Measurements from ENCODE around the gene HAL.
"Not testable (repeated sequence)": the region's sequence is repeated elsewhere in the genome, so short reads cannot be mapped to it uniquely, and the experiment has no call there.

Gene HAL

DNA sequence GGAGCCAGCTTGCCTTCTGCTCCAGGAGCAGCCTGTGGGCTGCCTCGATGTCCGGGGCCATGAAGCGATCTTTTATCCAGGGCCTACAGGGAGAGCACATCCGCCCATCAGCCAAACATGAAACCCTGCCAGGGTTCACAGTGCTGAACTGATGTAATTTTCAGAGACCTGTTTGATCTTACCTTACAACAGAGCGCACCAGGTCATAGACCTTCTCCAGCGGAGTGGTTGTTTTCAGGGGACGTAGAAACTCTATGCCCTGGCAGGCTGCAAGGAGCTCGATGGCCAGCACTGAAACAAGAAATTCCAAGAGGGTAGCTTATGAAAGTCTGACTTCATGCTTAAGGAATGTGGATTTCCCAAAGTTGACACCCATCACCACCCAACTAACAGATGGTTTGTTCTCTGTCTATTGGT, 19.7 kb downstream of the HAL start:
- Histone ChIP-seq H3K36me3 (ENCODE audit: insufficient read depth, low read length) (no peaks in the 10 kb centered on the region), H3K9ac (ENCODE audit: low read depth, low read length) (no peak overlapping the region), H3K4me1 (ENCODE audit: insufficient read depth, low read length) (peaks cover 7% of the 10 kb centered on the region; the same call in 1 of the 2 replicates), H3K9me3 (ENCODE audit: control insufficient read depth, insufficient read depth, low read length) (no peaks in the 10 kb centered on the region)

DNA sequence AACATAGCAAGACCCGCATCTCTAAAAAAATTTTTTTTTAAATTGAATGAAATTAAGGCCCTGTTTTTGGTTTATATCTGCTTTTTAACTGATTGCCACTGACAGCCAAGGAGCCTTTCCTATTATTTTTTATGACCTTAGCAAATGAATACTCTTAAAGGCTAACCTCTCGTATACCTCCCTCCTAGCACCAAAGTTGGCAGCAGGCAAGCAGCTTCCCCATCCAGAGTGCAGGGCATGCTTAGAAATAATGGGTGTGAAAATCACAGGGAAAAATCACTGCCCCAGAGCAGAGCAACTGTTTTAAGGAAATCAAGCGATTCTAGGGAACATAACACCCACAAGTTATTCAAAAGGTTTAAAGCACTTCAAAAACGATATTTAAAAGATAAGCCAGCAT, 20.7 kb downstream of the HAL start:
- H3K9ac ChIP-seq (ENCODE audit: low read depth, low read length), result no peak overlapping the region
- no peaks in the 10 kb centered on the region for H3K9me3 ChIP-seq (ENCODE audit: control insufficient read depth, insufficient read depth, low read length)
- H3K4me1 ChIP-seq (ENCODE audit: insufficient read depth, low read length), result peaks cover 16% of the 10 kb centered on the region; the same call in 1 of the 2 replicates
- H3K36me3 ChIP-seq (ENCODE audit: insufficient read depth, low read length), result no peaks in the 10 kb centered on the region

DNA sequence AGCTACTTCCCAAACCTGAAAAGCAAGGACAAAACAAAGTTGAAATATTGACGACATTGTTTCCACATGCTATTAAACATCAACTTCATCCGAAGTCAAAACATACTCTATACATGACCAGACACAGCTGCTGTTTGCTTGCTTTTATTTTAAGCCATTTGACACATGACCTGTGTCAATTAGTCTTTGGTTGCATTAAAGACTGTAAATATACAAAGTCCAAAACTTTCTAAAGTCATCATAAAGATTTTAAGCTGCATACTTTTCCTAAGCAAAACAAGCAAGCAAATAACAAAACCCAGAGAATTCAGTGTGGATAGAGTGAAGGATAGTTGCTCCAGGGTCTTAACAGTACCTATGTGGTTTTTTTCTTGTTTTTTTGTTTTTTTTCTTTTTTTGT, 21.8 kb downstream of the HAL start:
- Histone ChIP-seq H3K9ac (ENCODE audit: low read depth, low read length) (no peak overlapping the region), H3K4me1 (ENCODE audit: insufficient read depth, low read length) (peaks cover 17% of the 10 kb centered on the region; the same call in 1 of the 2 replicates), H3K36me3 (ENCODE audit: insufficient read depth, low read length) (no peaks in the 10 kb centered on the region), H3K9me3 (ENCODE audit: control insufficient read depth, insufficient read depth, low read length) (no peaks in the 10 kb centered on the region)

DNA sequence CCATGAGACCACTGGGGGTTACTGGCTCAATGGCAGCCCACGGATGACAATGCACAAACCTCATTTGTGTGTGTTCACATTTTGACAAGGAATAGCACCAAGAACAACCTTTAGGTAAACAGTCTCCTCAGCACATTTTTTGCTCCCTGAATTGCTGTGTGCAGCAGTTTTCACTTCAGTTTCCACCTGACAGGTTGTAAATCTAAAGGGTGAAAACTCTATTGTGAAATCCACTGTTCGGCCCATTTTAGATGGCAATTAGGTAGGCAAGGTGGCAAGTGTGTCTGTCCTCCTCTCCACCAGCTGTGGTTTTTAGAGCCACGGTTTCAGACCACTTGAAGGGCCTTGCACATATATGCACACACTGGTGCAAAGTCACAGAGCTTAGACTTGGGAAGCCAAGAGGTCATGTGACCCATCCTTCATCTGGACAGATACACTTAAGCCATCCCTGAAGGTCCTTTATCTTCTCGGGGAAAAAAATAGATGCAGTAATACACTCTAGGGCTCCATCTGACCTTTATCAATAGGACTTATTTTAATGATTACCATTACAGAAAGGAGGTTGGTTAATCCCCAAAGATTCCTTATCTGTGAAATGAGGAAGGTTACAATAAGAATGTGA, 23.2 kb downstream of the HAL start:
- Histone ChIP-seq H3K9ac (ENCODE audit: low read depth, low read length) (no peak overlapping the region), H3K4me1 (ENCODE audit: insufficient read depth, low read length) (peaks cover 17% of the 10 kb centered on the region; the same call in 1 of the 2 replicates), H3K36me3 (ENCODE audit: insufficient read depth, low read length) (no peaks in the 10 kb centered on the region), H3K9me3 (ENCODE audit: control insufficient read depth, insufficient read depth, low read length) (no peaks in the 10 kb centered on the region)

DNA sequence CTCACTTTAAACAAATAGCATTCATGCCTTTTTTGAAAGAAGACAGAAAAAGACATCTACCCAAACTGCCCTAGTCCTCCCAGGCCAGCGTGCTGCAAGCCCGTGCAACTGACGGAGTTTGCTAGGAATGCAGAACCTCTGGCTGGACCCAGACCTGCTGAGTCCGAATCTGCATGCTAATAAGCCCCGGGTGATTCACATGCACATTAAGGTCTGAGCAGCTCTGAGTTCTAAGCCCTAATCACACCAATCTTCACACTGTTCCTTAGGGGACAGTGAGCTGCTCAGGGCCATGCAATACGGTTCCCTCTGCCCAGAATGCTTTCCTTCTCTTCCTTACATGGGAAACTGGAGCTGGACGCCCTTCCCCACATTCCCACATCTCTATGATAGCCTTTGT, 25.2 kb downstream of the HAL start:
- H3K4me1 ChIP-seq (ENCODE audit: insufficient read depth, low read length), result peaks cover 12% of the 10 kb centered on the region; the same call in 1 of the 2 replicates

DNA sequence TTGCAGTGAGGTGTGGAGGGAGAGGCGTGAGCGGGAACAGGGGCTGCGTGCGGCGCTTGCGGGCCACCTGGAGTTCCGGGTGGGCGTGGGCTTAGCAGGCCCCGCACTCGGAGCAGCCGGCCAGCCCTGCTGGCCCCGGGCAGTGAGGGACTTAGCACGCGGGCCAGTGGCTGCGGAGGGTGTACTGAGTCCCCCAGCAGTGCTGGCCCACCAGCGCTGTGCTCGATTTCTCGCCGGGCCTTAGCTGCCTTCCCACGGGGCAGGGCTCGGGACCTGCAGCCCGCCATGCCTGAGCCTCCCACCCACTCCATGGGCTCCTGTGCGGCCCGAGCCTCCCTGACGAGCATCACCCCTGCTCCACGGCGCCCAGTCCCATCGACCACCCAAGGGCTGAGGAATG, 27.0 kb downstream of the HAL start:
- H3K9ac ChIP-seq (ENCODE audit: low read depth, low read length); H3K36me3 ChIP-seq (ENCODE audit: insufficient read depth, low read length); H3K9me3 ChIP-seq (ENCODE audit: control insufficient read depth, insufficient read depth, low read length): not testable (repeated sequence)
- peaks cover 12% of the 10 kb centered on the region; the same call in 1 of the 2 replicates for H3K4me1 ChIP-seq (ENCODE audit: insufficient read depth, low read length)

More for the DNA sequence above, 25.2 kb downstream of the HAL start:
- H3K9ac ChIP-seq (ENCODE audit: low read depth, low read length), result no peak overlapping the region
- H3K9me3 ChIP-seq (ENCODE audit: control insufficient read depth, insufficient read depth, low read length), result no peaks in the 10 kb centered on the region
- H3K36me3 ChIP-seq (ENCODE audit: insufficient read depth, low read length), result no peaks in the 10 kb centered on the region

DNA sequence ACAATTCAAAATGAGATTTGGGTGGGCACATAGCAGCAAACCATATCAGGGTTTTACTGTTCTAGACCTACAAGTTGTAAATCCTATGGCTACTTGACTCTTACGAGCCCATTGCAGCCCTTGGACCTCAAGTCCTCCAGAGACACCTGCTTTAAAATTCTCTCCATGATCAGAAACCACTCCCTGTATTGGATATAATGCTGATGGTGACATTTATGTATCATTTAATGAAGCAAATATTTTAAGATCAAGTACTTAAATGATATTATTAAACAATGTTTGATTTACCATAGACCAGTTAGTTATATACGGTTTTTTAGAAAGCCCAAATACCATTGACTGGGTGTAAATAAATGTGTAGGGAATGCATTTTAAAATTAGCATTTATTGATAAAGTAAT, 28.8 kb downstream of the HAL start:
- Histone ChIP-seq H3K4me1 (ENCODE audit: insufficient read depth, low read length) (peaks cover 12% of the 10 kb centered on the region; the same call in 1 of the 2 replicates), H3K9me3 (ENCODE audit: control insufficient read depth, insufficient read depth, low read length) (no peaks in the 10 kb centered on the region), H3K9ac (ENCODE audit: low read depth, low read length) (no peak overlapping the region), H3K36me3 (ENCODE audit: insufficient read depth, low read length) (no peaks in the 10 kb centered on the region)

DNA sequence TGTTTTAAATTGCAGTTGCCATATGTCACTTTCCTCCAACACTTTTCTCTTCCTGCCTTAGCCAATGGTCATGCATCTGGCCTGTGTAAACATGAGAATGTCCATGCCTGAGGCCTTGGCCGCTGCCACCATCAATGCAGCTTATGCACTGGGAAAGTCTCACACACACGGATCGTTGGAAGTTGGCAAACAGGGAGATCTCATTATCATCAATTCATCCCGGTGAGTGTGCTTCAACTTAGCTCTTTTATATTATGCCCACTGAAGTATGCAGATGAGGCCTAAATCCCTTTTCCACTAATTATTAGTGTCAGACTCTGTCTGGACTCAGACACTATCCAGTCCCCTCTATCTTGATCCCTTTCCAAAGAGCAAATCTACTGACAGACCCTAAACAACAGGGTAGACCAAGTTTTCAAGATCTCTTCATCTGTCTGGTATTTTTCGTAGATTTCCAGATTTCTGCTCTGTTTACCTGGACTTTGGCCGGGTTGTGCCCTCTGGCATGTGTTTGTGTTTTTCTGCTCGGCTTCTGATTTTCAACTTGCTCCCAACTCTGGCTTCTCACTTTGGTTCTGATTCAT, 29.8 kb downstream of the HAL start:
- H3K9me3 ChIP-seq (ENCODE audit: control insufficient read depth, insufficient read depth, low read length), result no peaks in the 10 kb centered on the region
- H3K4me1 ChIP-seq (ENCODE audit: insufficient read depth, low read length), result peaks cover 10% of the 10 kb centered on the region; the same call in 1 of the 2 replicates
- H3K9ac ChIP-seq (ENCODE audit: low read depth, low read length), result no peak overlapping the region
- no peaks in the 10 kb centered on the region for H3K36me3 ChIP-seq (ENCODE audit: insufficient read depth, low read length)

DNA sequence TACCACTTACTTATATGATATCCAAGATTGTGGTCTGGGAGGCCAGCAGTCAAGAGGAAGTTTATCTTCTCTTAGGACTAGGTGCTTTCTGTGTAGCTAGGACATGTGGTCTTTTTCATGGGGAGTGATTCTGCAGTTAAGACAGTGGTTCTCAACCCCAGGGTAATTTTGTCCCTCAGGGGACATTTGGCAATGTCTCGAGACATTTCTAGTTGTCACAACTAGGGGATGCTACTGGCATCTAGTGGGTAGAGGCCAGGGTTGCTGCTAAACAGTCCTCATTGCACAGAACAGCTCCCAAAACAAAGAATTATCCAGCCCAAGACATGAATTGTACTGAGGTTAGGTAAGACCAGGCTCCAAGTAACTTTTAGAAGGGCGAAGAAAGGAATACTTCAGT, 33.0 kb downstream of the HAL start:
- H3K9ac ChIP-seq (ENCODE audit: low read depth, low read length), result no peak overlapping the region
- no peaks in the 10 kb centered on the region for H3K9me3 ChIP-seq (ENCODE audit: control insufficient read depth, insufficient read depth, low read length)
- no peaks in the 10 kb centered on the region for H3K4me1 ChIP-seq (ENCODE audit: insufficient read depth, low read length)
- no peaks in the 10 kb centered on the region for H3K36me3 ChIP-seq (ENCODE audit: insufficient read depth, low read length)

DNA sequence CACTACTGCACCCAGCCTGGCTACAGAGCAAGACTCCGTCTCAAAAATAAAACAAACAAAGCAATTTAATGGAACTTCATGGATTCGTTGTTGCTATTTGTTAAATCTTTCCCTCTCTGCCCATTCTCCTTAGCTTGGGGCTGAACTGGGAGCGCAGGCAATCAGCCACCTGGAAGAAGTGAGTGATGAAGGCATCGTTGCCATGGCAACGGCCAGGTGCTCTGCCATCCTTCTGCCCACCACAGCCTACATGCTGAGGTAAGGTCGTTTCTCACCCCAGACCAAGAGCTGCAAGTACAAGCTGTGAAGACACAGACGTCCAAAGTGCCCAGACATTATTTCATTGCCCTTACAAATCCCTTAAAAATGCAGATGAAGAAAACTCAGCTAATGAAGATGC, 33.9 kb downstream of the HAL start:
- no peak overlapping the region for H3K9ac ChIP-seq (ENCODE audit: low read depth, low read length)
- no peaks in the 10 kb centered on the region for H3K4me1 ChIP-seq (ENCODE audit: insufficient read depth, low read length)
- H3K36me3 ChIP-seq (ENCODE audit: insufficient read depth, low read length), result no peaks in the 10 kb centered on the region
- no peaks in the 10 kb centered on the region for H3K9me3 ChIP-seq (ENCODE audit: control insufficient read depth, insufficient read depth, low read length)

DNA sequence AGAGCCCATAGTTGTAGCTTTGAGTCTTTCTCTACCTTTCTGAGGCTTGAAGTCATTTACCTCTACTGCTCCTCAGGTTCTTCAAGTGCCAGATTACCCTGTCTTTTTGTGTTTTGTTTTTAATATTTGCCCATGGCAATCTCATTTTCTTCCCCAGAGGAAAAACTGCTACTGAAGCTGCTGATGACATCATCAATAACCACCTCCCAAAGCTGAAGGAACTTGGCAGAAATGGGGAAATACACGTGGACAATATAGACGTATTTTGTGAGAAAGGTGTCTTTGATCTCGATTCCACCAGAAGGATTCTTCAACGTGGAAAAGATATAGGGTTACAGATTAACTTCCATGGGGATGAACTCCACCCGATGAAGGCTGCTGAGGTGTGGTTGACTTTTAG, 35.9 kb downstream of the HAL start:
- H3K36me3 ChIP-seq (ENCODE audit: insufficient read depth, low read length), result no peaks in the 10 kb centered on the region
- H3K4me1 ChIP-seq (ENCODE audit: insufficient read depth, low read length), result no peaks in the 10 kb centered on the region
- H3K9ac ChIP-seq (ENCODE audit: low read depth, low read length), result no peak overlapping the region
- no peaks in the 10 kb centered on the region for H3K9me3 ChIP-seq (ENCODE audit: control insufficient read depth, insufficient read depth, low read length)

DNA sequence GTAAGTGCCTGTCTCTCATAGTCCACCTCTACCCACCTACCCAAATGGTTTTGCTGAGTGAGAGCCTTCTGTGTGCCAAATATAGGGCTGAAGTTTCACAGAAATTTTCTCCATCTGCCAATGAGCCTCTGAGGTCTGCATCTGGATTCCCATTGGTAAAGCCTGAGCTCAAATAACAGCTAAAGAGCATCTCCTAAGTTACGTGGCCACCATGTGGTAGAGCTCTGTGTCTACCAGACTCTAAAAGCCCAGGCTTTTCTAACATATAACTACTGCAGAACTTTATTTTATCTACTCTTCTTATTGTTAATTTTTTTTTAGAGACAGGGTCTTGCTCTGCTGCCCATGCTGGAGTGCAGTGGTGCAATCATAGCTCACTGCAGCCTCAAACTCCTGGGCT, 37.0 kb downstream of the HAL start:
- no peaks in the 10 kb centered on the region for H3K36me3 ChIP-seq (ENCODE audit: insufficient read depth, low read length)
- H3K9me3 ChIP-seq (ENCODE audit: control insufficient read depth, insufficient read depth, low read length), result no peaks in the 10 kb centered on the region
- H3K4me1 ChIP-seq (ENCODE audit: insufficient read depth, low read length), result no peaks in the 10 kb centered on the region
- H3K9ac ChIP-seq (ENCODE audit: low read depth, low read length), result no peak overlapping the region

DNA sequence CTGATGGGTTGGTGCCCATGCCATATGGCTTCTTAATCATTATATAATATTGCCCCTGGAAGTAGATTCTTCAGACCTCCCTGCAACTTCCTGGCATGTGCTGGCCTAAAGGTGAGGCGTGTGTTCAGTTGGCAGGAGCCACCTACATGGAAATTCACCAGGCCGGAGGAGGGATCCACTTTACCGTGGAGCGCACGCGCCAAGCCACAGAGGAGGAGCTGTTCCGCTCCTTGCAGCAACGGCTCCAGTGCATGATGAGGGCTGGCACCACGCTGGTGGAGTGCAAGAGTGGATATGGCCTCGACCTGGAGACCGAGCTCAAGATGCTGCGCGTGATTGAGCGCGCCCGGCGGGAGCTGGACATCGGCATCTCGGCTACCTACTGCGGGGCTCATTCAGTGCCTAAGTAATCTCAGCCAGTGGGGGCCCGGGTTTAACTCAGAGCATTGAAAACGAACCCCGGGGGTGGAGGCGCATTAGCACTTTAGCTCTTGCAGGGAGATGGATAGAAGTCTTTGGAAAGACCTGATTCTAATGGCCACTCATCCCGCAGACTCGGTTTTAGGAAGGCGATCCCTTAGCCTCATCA, 39.5 kb downstream of the HAL start:
- Histone ChIP-seq H3K9me3 (ENCODE audit: control insufficient read depth, insufficient read depth, low read length) (no peaks in the 10 kb centered on the region), H3K9ac (ENCODE audit: low read depth, low read length) (no peak overlapping the region), H3K4me1 (ENCODE audit: insufficient read depth, low read length) (no peaks in the 10 kb centered on the region), H3K36me3 (ENCODE audit: insufficient read depth, low read length) (no peaks in the 10 kb centered on the region)

DNA sequence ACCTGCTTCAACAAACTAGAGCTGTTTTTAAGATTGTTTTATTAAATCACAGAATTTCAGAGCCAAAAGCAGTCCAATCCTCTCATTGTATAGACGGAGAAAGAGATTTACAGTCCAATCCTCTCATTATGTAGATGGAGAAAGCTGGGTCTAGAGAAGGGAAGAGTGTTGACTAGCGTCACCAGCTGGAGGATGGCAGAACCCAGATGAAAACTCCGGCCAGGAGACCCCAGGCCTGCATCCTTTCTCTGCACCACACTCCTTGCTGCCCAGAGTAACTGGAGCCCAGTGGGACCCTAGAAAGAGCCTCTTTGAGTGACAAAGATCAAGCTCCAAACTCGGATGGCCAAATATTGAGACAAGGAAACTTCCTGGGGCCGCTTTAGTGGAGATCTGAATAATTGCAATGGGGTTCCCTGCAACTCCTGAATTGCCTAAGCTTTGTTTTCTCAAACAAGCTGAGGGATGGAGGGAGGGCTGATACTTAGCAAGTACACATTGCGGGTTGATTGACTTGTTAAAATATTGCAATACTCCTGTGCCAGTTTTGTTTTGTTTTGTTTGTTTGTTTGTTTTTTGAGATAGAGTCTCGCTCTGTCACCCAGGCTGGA, 40.5 kb downstream of the HAL start:
- no peaks in the 10 kb centered on the region for H3K4me1 ChIP-seq (ENCODE audit: insufficient read depth, low read length)
- no peak overlapping the region for H3K9ac ChIP-seq (ENCODE audit: low read depth, low read length)
- H3K9me3 ChIP-seq (ENCODE audit: control insufficient read depth, insufficient read depth, low read length), result no peaks in the 10 kb centered on the region
- no peaks in the 10 kb centered on the region for H3K36me3 ChIP-seq (ENCODE audit: insufficient read depth, low read length)

DNA sequence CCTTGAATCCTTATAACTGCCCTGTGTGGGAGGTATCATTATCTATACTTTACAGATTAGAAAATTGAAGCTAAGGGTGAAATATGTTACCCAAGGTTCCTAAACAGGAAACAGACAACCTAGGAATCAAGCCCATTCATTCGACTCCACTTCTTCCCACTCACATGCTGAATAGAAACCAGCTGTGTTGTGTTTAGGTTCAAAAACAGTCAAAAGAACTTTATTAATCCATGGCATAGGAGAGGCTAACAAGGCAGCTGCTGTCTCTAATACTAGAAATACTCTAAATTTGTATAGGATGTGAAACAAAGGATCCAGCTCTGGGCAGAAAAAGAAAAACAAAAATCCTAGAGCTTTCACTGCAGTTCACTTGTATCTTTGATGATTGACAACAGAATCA, 43.1 kb downstream of the HAL start:
- H3K36me3 ChIP-seq (ENCODE audit: insufficient read depth, low read length), result no peaks in the 10 kb centered on the region
- H3K4me1 ChIP-seq (ENCODE audit: insufficient read depth, low read length), result no peaks in the 10 kb centered on the region
- no peak overlapping the region for H3K9ac ChIP-seq (ENCODE audit: low read depth, low read length)
- no peaks in the 10 kb centered on the region for H3K9me3 ChIP-seq (ENCODE audit: control insufficient read depth, insufficient read depth, low read length)
